CD4-positive, alpha-beta T cell (primary cell): ENCODE measurements around the gene PLAAT1. TPM values are rescaled to one million over a fixed set of nuclear protein-coding genes. Genes with fewer than 3 reads are reported as not detected.

Experiments
- ATAC-seq: fragments of 200-7000 bp; cut with Tn5 transposase; one replicate; pipeline ENCODE4 v1.10.0; 2022; ENCODE audit warnings: mild to moderate bottlenecking; ENCODE audit not compliant: poor library complexity
- CTCF ChIA-PET: fragments of 350-600 bp; sonication (Branson Sonifier 250); formaldehyde crosslinking; loops from one replicate; lab custom pipeline; 2021; ENCODE audit warnings: antibody characterized with exemption, inconsistent platforms; lab: Charles Lee
- POLR2A ChIA-PET: fragments of 350-600 bp; sonication (Branson Sonifier 250); formaldehyde crosslinking; loops from one replicate; lab custom pipeline; 2021; ENCODE audit warnings: antibody characterized with exemption, inconsistent platforms; lab: Charles Lee
- DNase-seq, 14 experiments: peaks; one replicate each; pipeline ENCODE4 v3.0.0-alpha.2; 2013 to 2020; ENCODE audit warnings: mixed read lengths in 2 of 14
- H3K27ac ChIP-seq, 2 donors: one replicate each; pipeline versions ENCODE4 v1.5.1 to v1.7.0; 2013; ENCODE audit warnings: low read length in 2 of 2, low read depth in 1 of 2, mild to moderate bottlenecking in 1 of 2
- H3K27me3 ChIP-seq, 2 experiments: 1 replicate in 1 of 2; 2 replicates in 1 of 2; pipeline versions ENCODE4 v1.6.1 to v1.7.0; 2013; ENCODE audit warnings: low read length in 2 of 2, control low read depth in 1 of 2, mild to moderate bottlenecking in 1 of 2, moderate library complexity in 1 of 2; ENCODE audit not compliant: insufficient read depth in 2 of 2, control insufficient read depth in 1 of 2
- H3K36me3 ChIP-seq: one replicate; pipeline ENCODE4 v1.6.1; 2013; ENCODE audit warnings: low read length, control low read depth; ENCODE audit not compliant: insufficient read depth
- H3K4me1 ChIP-seq: one replicate; pipeline ENCODE4 v1.6.1; 2013; ENCODE audit warnings: low read length, control low read depth; ENCODE audit not compliant: insufficient read depth
- H3K4me3 ChIP-seq: one replicate; pipeline ENCODE4 v1.5.1; 2013; ENCODE audit warnings: mild to moderate bottlenecking, low read length, moderate library complexity
- H3K9me3 ChIP-seq, 2 experiments: 1 replicate in 1 of 2; 2 replicates in 1 of 2; pipeline versions ENCODE4 v1.6.1 to v1.7.0; 2013; ENCODE audit warnings: low read length in 2 of 2, mild to moderate bottlenecking in 2 of 2, control low read depth in 1 of 2, moderate library complexity in 1 of 2; ENCODE audit not compliant: control insufficient read depth in 1 of 2, insufficient read depth in 1 of 2
- H3K27ac Mint-ChIP-seq: one replicate; pipeline ENCODE4 v1.8.0; 2020; ENCODE audit warnings: mixed read lengths
- H3K27me3 Mint-ChIP-seq: one replicate; pipeline ENCODE4 v1.8.0; 2021; ENCODE audit warnings: mixed read lengths
- H3K36me3 Mint-ChIP-seq: one replicate; pipeline ENCODE4 v1.8.0; 2021; ENCODE audit warnings: low read depth, mixed read lengths
- H3K4me1 Mint-ChIP-seq: one replicate; pipeline ENCODE4 v1.8.0; 2021; ENCODE audit warnings: low read depth, mixed read lengths
- H3K4me3 Mint-ChIP-seq: one replicate; pipeline ENCODE4 v1.8.0; 2020; ENCODE audit warnings: mild to moderate bottlenecking, mixed read lengths
- H3K9me3 Mint-ChIP-seq: one replicate; pipeline ENCODE4 v1.8.0; 2020; ENCODE audit warnings: mixed read lengths
- CTCF ChIP-seq: fragments of 200-600 bp; IDR thresholded peaks from one replicate; pipeline ENCODE4 v1.8.0; 2022; ENCODE audit warnings: antibody characterized with exemption, mild to moderate bottlenecking
- intact Hi-C, 2 experiments: fragments of 100-400 bp; cut with DNase I in 1 of 2; cut with micrococcal nuclease in 1 of 2; formaldehyde crosslinking; loops; one replicate each; pipeline versions ENCODE4 v1.15.1 to v1.9.0; 2023 to 2025; cut with DNase I, micrococcal nuclease
- total RNA-seq, 174 experiments: library from RNA in 2 of 174; stranded (reverse) in 2 of 174; gene quantifications; one replicate each; pipeline ENCODE4 v1.2.3 and lab custom pipeline; 2021 to 2026

The PLAAT1 gene
- total RNA-seq, 2 experiments from 2014 or later, result not detected

GRCh38 chr3:193253986-193254660 is 13.1 kb downstream of the PLAAT1 start:
- Histone ChIP-seq H3K4me1 (no peaks in the 10 kb centered on the region), H3K27ac (no peak overlapping the region), H3K36me3 (no peaks in the 10 kb centered on the region), H3K9me3 (peaks cover 0 to 22% of the 10 kb centered on the region in 2 experiments), H3K4me3 (no peak overlapping the region), H3K27me3 (peaks cover 0 to 7% of the 10 kb centered on the region in 2 experiments)
- no peak for TF ChIP-seq CTCF
- H3K27ac Mint-ChIP-seq, result no peak overlapping the region
- H3K4me3 Mint-ChIP-seq, result no peak overlapping the region
- peaks cover 14% of the 10 kb centered on the region for H3K9me3 Mint-ChIP-seq
- CTCF ChIA-PET, result no interaction called here
- DNase-seq (no peak), ATAC-seq (no peak)
- H3K4me1 Mint-ChIP-seq, result no peaks in the 10 kb centered on the region
- peaks cover 33% of the 10 kb centered on the region for H3K27me3 Mint-ChIP-seq
- POLR2A ChIA-PET, result no interaction called here
- intact Hi-C loops, result no loop called here
- H3K36me3 Mint-ChIP-seq, result no peaks in the 10 kb centered on the region

- no peaks in the 10 kb centered on the region for H3K36me3 Mint-ChIP-seq
- intact Hi-C loops, result no loop called here
- Histone ChIP-seq H3K27me3 (no peaks in the 10 kb centered on the region), H3K9me3 (peaks cover 0 to 5% of the 10 kb centered on the region in 2 experiments), H3K36me3 (no peaks in the 10 kb centered on the region), H3K27ac (no peak overlapping the region), H3K4me1 (no peaks in the 10 kb centered on the region), H3K4me3 (no peak overlapping the region)
- H3K4me1 Mint-ChIP-seq, result no peaks in the 10 kb centered on the region
- ATAC-seq, result no peak
- no peak for DNase-seq
- H3K27ac Mint-ChIP-seq, result no peak overlapping the region
- CTCF ChIA-PET, result no interaction called here
- no peak overlapping the region for H3K4me3 Mint-ChIP-seq
- TF ChIP-seq CTCF, result no peak
- H3K27me3 Mint-ChIP-seq, result peaks cover 9% of the 10 kb centered on the region
- no peaks in the 10 kb centered on the region for H3K9me3 Mint-ChIP-seq
- POLR2A ChIA-PET, result no interaction called here
Measured at GRCh38 chr3:193261970-193262369, 20.9 kb downstream of the PLAAT1 start.

- Mint-ChIP-seq H3K4me1 (no peaks in the 10 kb centered on the region), H3K36me3 (no peaks in the 10 kb centered on the region), H3K4me3 (no peak overlapping the region), H3K27ac (no peak overlapping the region), H3K27me3 (peaks cover 2% of the 10 kb centered on the region), H3K9me3 (no peaks in the 10 kb centered on the region)
- Histone ChIP-seq H3K27me3 (no peaks in the 10 kb centered on the region), H3K4me1 (no peaks in the 10 kb centered on the region), H3K4me3 (no peak overlapping the region), H3K27ac (no peak overlapping the region), H3K9me3 (peaks cover 0 to 5% of the 10 kb centered on the region in 2 experiments), H3K36me3 (no peaks in the 10 kb centered on the region)
- intact Hi-C loops, result no loop called here
- TF ChIP-seq CTCF, result no peak
- DNase-seq (no peak), ATAC-seq (no peak)
- POLR2A ChIA-PET, result no interaction called here
- CTCF ChIA-PET, result no interaction called here
Measured at GRCh38 chr3:193262707-193263106, 21.7 kb downstream of the PLAAT1 start.
